MCF 10A (cell line): Measurements from ENCODE around the gene ADGRF5. TPM values are rescaled to one million over a fixed set of nuclear protein-coding genes. Genes with fewer than 3 reads are reported as not detected.

Source experiments
- BruUV-seq: library from RNA; stranded (reverse); fragments of 400-500 nt; replicated peaks from 2 replicates; lab custom pipeline; 2021; lab: Mats Ljungman, UMichigan
- CTCF ChIA-PET: fragments of 300-600 bp; sonication (Branson Sonifier 250); formaldehyde crosslinking; extraction: SDS; loops from one replicate; lab custom pipeline; 2021; ENCODE audit warnings: antibody characterized with exemption, inconsistent platforms; lab: Yijun Ruan, JAX
- POLR2A ChIA-PET: fragments of 300-600, 350-650 bp; sonication (Branson Sonifier 250); formaldehyde crosslinking; extraction: SDS; loops from one replicate; lab custom pipeline; 2020; ENCODE audit warnings: antibody characterized with exemption, inconsistent platforms; lab: Yijun Ruan, JAX
- DNase-seq: peaks from one replicate; pipeline ENCODE4 v3.0.0-alpha.2; 2018; ENCODE audit not compliant: unreplicated experiment
- H3K27ac Mint-ChIP-seq: one replicate; pipeline ENCODE4 v1.8.0; 2022; ENCODE audit warnings: mild to moderate bottlenecking, low read depth, mixed read lengths; ENCODE audit not compliant: unreplicated experiment
- H3K27me3 Mint-ChIP-seq: one replicate; pipeline ENCODE4 v1.8.0; 2022; ENCODE audit warnings: mixed read lengths; ENCODE audit not compliant: insufficient read depth, unreplicated experiment
- H3K36me3 Mint-ChIP-seq: one replicate; pipeline ENCODE4 v1.8.0; 2022; ENCODE audit warnings: mild to moderate bottlenecking, moderate library complexity, mixed read lengths; ENCODE audit not compliant: insufficient read depth, unreplicated experiment
- H3K4me1 Mint-ChIP-seq: one replicate; pipeline ENCODE4 v1.8.0; 2022; ENCODE audit warnings: mixed read lengths; ENCODE audit not compliant: insufficient read depth, unreplicated experiment
- H3K4me3 Mint-ChIP-seq: one replicate; pipeline ENCODE4 v1.8.0; 2022; ENCODE audit warnings: mild to moderate bottlenecking, moderate library complexity, mixed read lengths; ENCODE audit not compliant: unreplicated experiment
- H3K9me3 Mint-ChIP-seq: one replicate; pipeline ENCODE4 v1.8.0; 2022; ENCODE audit warnings: mixed read lengths; ENCODE audit not compliant: unreplicated experiment
- CTCF ChIP-seq: fragments of 200-600 bp; IDR thresholded peaks from one replicate; pipeline ENCODE4 v1.8.0; 2022; ENCODE audit warnings: antibody characterized with exemption, mild to moderate bottlenecking; ENCODE audit not compliant: unreplicated experiment
- intact Hi-C: fragments of 100-400 bp; cut with micrococcal nuclease; formaldehyde crosslinking; loops from 2 replicates; pipeline ENCODE4 v1.14.1; 2022
- total RNA-seq: library from RNA; stranded (reverse); gene quantifications from 2 replicates; pipeline ENCODE4 v1.2.3, GENCODE V29; 2022

ADGRF5 gene
- total RNA-seq, 1 experiment from 2014 or later = not detected

- POLR2A ChIA-PET = interaction anchor here (0.6 kb wide), 1 partner anchor 91 kb away, joined by 3 read pairs; no protein-coding TSS in a partner anchor
- intact Hi-C loops = no loop called here
- H3K36me3 Mint-ChIP-seq = no peaks in the 10 kb centered on the region
Observed at GRCh38 chr6:46898006-46898405, 23.7 kb downstream of the ADGRF5 start.

GRCh38 chr6:46896871-46897270 is 24.9 kb downstream of the ADGRF5 start:
- H3K4me1 Mint-ChIP-seq = no peaks in the 10 kb centered on the region
- intact Hi-C loops = no loop called here
- H3K4me3 Mint-ChIP-seq = no peak overlapping the region
- POLR2A ChIA-PET = no interaction called here
- no peaks in the 10 kb centered on the region for H3K36me3 Mint-ChIP-seq
- DNase-seq = no peak
- H3K27ac Mint-ChIP-seq = no peak overlapping the region
- BruUV-seq = no TSS peak
- TF ChIP-seq CTCF = no peak
- no peaks in the 10 kb centered on the region for H3K9me3 Mint-ChIP-seq
- H3K27me3 Mint-ChIP-seq = no peaks in the 10 kb centered on the region
- CTCF ChIA-PET = no interaction called here

More at GRCh38 chr6:46898006-46898405, 23.7 kb downstream of the ADGRF5 start:
- no peaks in the 10 kb centered on the region for H3K4me1 Mint-ChIP-seq
- H3K27ac Mint-ChIP-seq = no peak overlapping the region
- BruUV-seq = no TSS peak
- H3K27me3 Mint-ChIP-seq = no peaks in the 10 kb centered on the region
- DNase-seq = no peak
- H3K9me3 Mint-ChIP-seq = no peaks in the 10 kb centered on the region
- no peak overlapping the region for H3K4me3 Mint-ChIP-seq
- CTCF ChIA-PET = no interaction called here
- no peak for TF ChIP-seq CTCF

- H3K9me3 Mint-ChIP-seq = no peaks in the 10 kb centered on the region
- no peaks in the 10 kb centered on the region for H3K4me1 Mint-ChIP-seq
- ChIA-PET POLR2A (no interaction called here), CTCF (interaction anchor here (0.6 kb wide), 1 partner anchor 956 kb away, joined by 3 read pairs; no protein-coding TSS in a partner anchor)
- intact Hi-C loops = no loop called here
- H3K36me3 Mint-ChIP-seq = no peaks in the 10 kb centered on the region
- no peak for TF ChIP-seq CTCF
- no peaks in the 10 kb centered on the region for H3K27me3 Mint-ChIP-seq
- BruUV-seq = no TSS peak
- no peak overlapping the region for H3K27ac Mint-ChIP-seq
- no peak overlapping the region for H3K4me3 Mint-ChIP-seq
- DNase-seq = no peak
Observed at GRCh38 chr6:46895930-46896329, 25.8 kb downstream of the ADGRF5 start.

GRCh38 chr6:46894433-46894832 is 27.3 kb downstream of the ADGRF5 start:
- BruUV-seq = no TSS peak

More at GRCh38 chr6:46894433-46894832, 27.3 kb downstream of the ADGRF5 start:
- no peak for TF ChIP-seq CTCF
- no peak overlapping the region for H3K27ac Mint-ChIP-seq
- intact Hi-C loops = no loop called here
- H3K4me3 Mint-ChIP-seq = no peak overlapping the region
- H3K4me1 Mint-ChIP-seq = no peaks in the 10 kb centered on the region
- POLR2A ChIA-PET = interaction anchor here (0.6 kb wide), 1 partner anchor 29 kb away, joined by 3 read pairs; no protein-coding TSS in a partner anchor
- DNase-seq = no peak
- no peaks in the 10 kb centered on the region for H3K36me3 Mint-ChIP-seq
- CTCF ChIA-PET = no interaction called here
- H3K27me3 Mint-ChIP-seq = no peaks in the 10 kb centered on the region
- H3K9me3 Mint-ChIP-seq = no peaks in the 10 kb centered on the region
